Cardiac fibroblast (primary cell): ENCODE measurements around the gene HSD17B13.

ENCODE experiments used
- DNase-seq, 2 donors: peaks; one replicate each; pipeline versions ENCODE4 v3.0.0 to v3.0.0-alpha.2; 2010; ENCODE audit warnings: low read depth in 2 of 2
- H3K4me3 ChIP-seq, 2 donors: replicated peaks in 1 of 2; 1 replicate in 1 of 2; 2 replicates in 1 of 2; pipeline ENCODE4 v1.5.1; 2011; ENCODE audit warnings: low read depth in 2 of 2, low read length in 2 of 2, mild to moderate bottlenecking in 2 of 2, moderate library complexity in 1 of 2
- CTCF ChIP-seq: IDR thresholded peaks from one replicate; pipeline ENCODE4 v1.5.1; 2011; ENCODE audit warnings: low read depth, mild to moderate bottlenecking, low read length, inconsistent platforms

HSD17B13 gene

GRCh38 chr4:87339440-87339839 lies 16.8 kb upstream of the HSD17B13 start:
- no peak for TF ChIP-seq CTCF
- DNase-seq = no peak

GRCh38 chr4:87337361-87337760 lies 14.7 kb upstream of the HSD17B13 start:
- no peak for TF ChIP-seq CTCF
- no peak for DNase-seq
- no peak overlapping the region for H3K4me3 ChIP-seq

More at GRCh38 chr4:87339440-87339839, 16.8 kb upstream of the HSD17B13 start:
- no peak overlapping the region for H3K4me3 ChIP-seq

GRCh38 chr4:87333267-87333666 lies 10.6 kb upstream of the HSD17B13 start:
- DNase-seq = no peak
- no peak overlapping the region for H3K4me3 ChIP-seq
- no peak for TF ChIP-seq CTCF

- no peak for DNase-seq
- no peak for TF ChIP-seq CTCF
- H3K4me3 ChIP-seq = no peak overlapping the region
Observed at GRCh38 chr4:87330761-87331160, 8.1 kb upstream of the HSD17B13 start.

- no peak for DNase-seq
- TF ChIP-seq CTCF = no peak
- no peak overlapping the region for H3K4me3 ChIP-seq
Observed at GRCh38 chr4:87327136-87327535, 4.5 kb upstream of the HSD17B13 start.

- no peak overlapping the region for H3K4me3 ChIP-seq
- DNase-seq = no peak
- TF ChIP-seq CTCF = no peak
Observed at GRCh38 chr4:87326460-87326859, 3.8 kb upstream of the HSD17B13 start.

GRCh38 chr4:87321888-87322287 lies 794 bp downstream of the HSD17B13 start:
- H3K4me3 ChIP-seq = no peak overlapping the region
- TF ChIP-seq CTCF = no peak
- DNase-seq = no peak
